HG03558 (cell line): ENCODE results near the gene CGREF1.
A peak's percentile ranks its signal among the peaks of the same experiment; 100 is the strongest.
"Not testable (repeated sequence)": the region's sequence is repeated elsewhere in the genome, so short reads cannot be mapped to it uniquely, and the experiment has no call there.

Experiments
- ATAC-seq: cut with Tn5 transposase; IDR thresholded peaks from one replicate; pipeline ENCODE4 v1.9.1; 2021; ENCODE audit warnings: moderate number of reproducible peaks; ENCODE audit not compliant: unreplicated experiment; ENCODE audit errors: extremely low read depth

The CGREF1 gene

GRCh38 chr2:27138111-27138510, 19.2 kb upstream of the CGREF1 start:
- no peak for ATAC-seq

GRCh38 chr2:27137322-27137935, 18.5 kb upstream of the CGREF1 start:
- no peak for ATAC-seq

GRCh38 chr2:27136751-27137150, 17.8 kb upstream of the CGREF1 start:
- no peak for ATAC-seq

- ATAC-seq: no peak
Measured at GRCh38 chr2:27135478-27135955, 16.6 kb upstream of the CGREF1 start.

GRCh38 chr2:27134781-27135477, 16.0 kb upstream of the CGREF1 start:
- ATAC-seq: no peak

GRCh38 chr2:27133905-27134780, 15.2 kb upstream of the CGREF1 start, which contains the start of gene PREB:
Gene PREB (minus strand): TSS chr2:27134636. CDS start chr2:27134421, 215 bp downstream.
- peak; percentile 36 for ATAC-seq

GRCh38 chr2:27133195-27133875, 14.4 kb upstream of the CGREF1 start:
- ATAC-seq: no peak

GRCh38 chr2:27131429-27131828, 12.5 kb upstream of the CGREF1 start:
- no peak for ATAC-seq

- ATAC-seq: no peak
Measured at GRCh38 chr2:27130396-27130795, 11.5 kb upstream of the CGREF1 start.

GRCh38 chr2:27128668-27129571, 10.0 kb upstream of the CGREF1 start:
- ATAC-seq: no peak

GRCh38 chr2:27127883-27128667, 9.1 kb upstream of the CGREF1 start:
- no peak for ATAC-seq

- no peak for ATAC-seq
Measured at GRCh38 chr2:27126252-27126710, 7.4 kb upstream of the CGREF1 start.

GRCh38 chr2:27125104-27125503, 6.2 kb upstream of the CGREF1 start:
- no peak for ATAC-seq

GRCh38 chr2:27123302-27124150, 4.6 kb upstream of the CGREF1 start, which contains the start of gene ABHD1:
Gene ABHD1 (plus strand): TSS chr2:27123815. CDS start chr2:27123949, 134 bp downstream.
- ATAC-seq: no peak

- ATAC-seq: no peak
Measured at GRCh38 chr2:27122791-27123190, 3.9 kb upstream of the CGREF1 start.

- no peak for ATAC-seq
Measured at GRCh38 chr2:27121906-27122305, 3.0 kb upstream of the CGREF1 start.

GRCh38 chr2:27119330-27119670, 372 bp upstream of the CGREF1 start:
- not testable (repeated sequence) for ATAC-seq
